ENCODE results near the gene SOAT2. TPM values are rescaled to one million over a fixed set of nuclear protein-coding genes. Genes with fewer than 3 reads are reported as not detected.

Gene SOAT2
- total RNA-seq, 6 experiments from 2014 or later: 0.12 to 0.34 (median 0.18) TPM

GRCh38 chr12:53086361-53086760 lies 16.9 kb upstream of the SOAT2 start:
- H3K36me3 Mint-ChIP-seq (ENCODE audit: low read depth): 0 out of 2 replicates have a peak, but pooled peaks cover 6% of the 10 kb centered on the region
- DNase-seq: no peak
- no peaks in the 10 kb centered on the region for H3K9me3 Mint-ChIP-seq
- no peak overlapping the region for H3K27ac Mint-ChIP-seq
- H3K27me3 Mint-ChIP-seq (ENCODE audit: insufficient read depth): peaks cover 2% of the 10 kb centered on the region; the same call in 1 of the 2 replicates
- no peak for TF ChIP-seq CTCF (IDR thresholded peaks at IDR 0.05)
- no peak overlapping the region for H3K4me3 Mint-ChIP-seq
- peaks cover 18% of the 10 kb centered on the region for H3K4me1 Mint-ChIP-seq (ENCODE audit: low read depth)

- Mint-ChIP-seq H3K27ac (no peak overlapping the region), H3K9me3 (no peaks in the 10 kb centered on the region), H3K4me1 (ENCODE audit: low read depth) (peaks cover 34% of the 10 kb centered on the region), H3K4me3 (no peak overlapping the region), H3K27me3 (ENCODE audit: insufficient read depth) (peaks cover 2% of the 10 kb centered on the region; the same call in 1 of the 2 replicates), H3K36me3 (ENCODE audit: low read depth) (0 out of 2 replicates have a peak, but pooled peaks cover 6% of the 10 kb centered on the region)
- DNase-seq: no peak
- no peak for TF ChIP-seq CTCF (IDR thresholded peaks at IDR 0.05)
These were observed 13.2 kb upstream of the SOAT2 start for GRCh38 chr12:53090105-53090504.

- no peak for TF ChIP-seq CTCF (IDR thresholded peaks at IDR 0.05)
- H3K36me3 Mint-ChIP-seq (ENCODE audit: low read depth): 0 out of 2 replicates have a peak, but pooled peaks cover 6% of the 10 kb centered on the region
- DNase-seq: no peak
- H3K4me1 Mint-ChIP-seq (ENCODE audit: low read depth): peaks cover 39% of the 10 kb centered on the region
- H3K4me3 Mint-ChIP-seq: peak overlapping the region; percentile 5; the same call in 1 of the 2 replicates
- H3K27me3 Mint-ChIP-seq (ENCODE audit: insufficient read depth): peaks cover 2% of the 10 kb centered on the region; the same call in 1 of the 2 replicates
- no peak overlapping the region for H3K27ac Mint-ChIP-seq
- H3K9me3 Mint-ChIP-seq: no peaks in the 10 kb centered on the region
These were observed 12.7 kb upstream of the SOAT2 start for GRCh38 chr12:53090554-53090953.

- no peak for TF ChIP-seq CTCF (IDR thresholded peaks at IDR 0.05)
- Mint-ChIP-seq H3K27me3 (ENCODE audit: insufficient read depth) (peaks cover 2% of the 10 kb centered on the region; the same call in 1 of the 2 replicates), H3K36me3 (ENCODE audit: low read depth) (0 out of 2 replicates have a peak, but pooled peaks cover 6% of the 10 kb centered on the region), H3K4me3 (no peak overlapping the region), H3K27ac (peak overlapping the region; percentile 29; the same call in 1 of the 2 replicates), H3K4me1 (ENCODE audit: low read depth) (peaks cover 50% of the 10 kb centered on the region), H3K9me3 (no peaks in the 10 kb centered on the region)
- DNase-seq: no peak
These were observed 11.5 kb upstream of the SOAT2 start for GRCh38 chr12:53091756-53092155.

GRCh38 chr12:53093777-53094393 lies 9.4 kb upstream of the SOAT2 start:
- H3K27ac Mint-ChIP-seq: peak overlapping the region; percentile 58
- H3K36me3 Mint-ChIP-seq (ENCODE audit: low read depth): 0 out of 2 replicates have a peak, but pooled peaks cover 6% of the 10 kb centered on the region
- peaks cover 5% of the 10 kb centered on the region; the same call in 1 of the 2 replicates for H3K27me3 Mint-ChIP-seq (ENCODE audit: insufficient read depth)
- H3K9me3 Mint-ChIP-seq: no peaks in the 10 kb centered on the region
- TF ChIP-seq CTCF (IDR thresholded peaks at IDR 0.05): no peak
- H3K4me3 Mint-ChIP-seq: peak overlapping the region; percentile 5; the same call in 1 of the 2 replicates
- peaks cover 66% of the 10 kb centered on the region for H3K4me1 Mint-ChIP-seq (ENCODE audit: low read depth)
- no peak for DNase-seq

Data from HFFc6 (cell line).